HepG2 (cell line): ENCODE results near the gene KDM8. TPM values are rescaled to one million over a fixed set of nuclear protein-coding genes. Genes with fewer than 3 reads are reported as not detected.

ENCODE experiments used
- GABPB1 ChIP-seq: IDR thresholded peaks from 2 replicates; pipeline ENCODE4 v1.6.1; 2016; ENCODE audit warnings: mild to moderate bottlenecking, missing genetic modification reagents, moderate library complexity, missing compliant biosample characterization
- GRHL1 ChIP-seq: sonication (generic); formaldehyde crosslinking; conservative IDR thresholded peaks from 2 replicates; pipeline ENCODE4 v1.8.0; 2022; ENCODE audit warnings: missing genetic modification reagents
- HNF1A ChIP-seq, 2 experiments: sonication (generic) in 1 of 2; formaldehyde crosslinking in 1 of 2; IDR thresholded peaks; 2 replicates each; pipeline versions ENCODE4 v1.4.0 to v1.6.1; 2016 to 2020; ENCODE audit warnings: borderline replicate concordance in 1 of 2, low read depth in 1 of 2, mild to moderate bottlenecking in 1 of 2, missing genetic modification reagents in 1 of 2
- KDM3A ChIP-seq: IDR thresholded peaks from 2 replicates; pipeline ENCODE4 v1.6.1; 2018; ENCODE audit warnings: low read depth, missing compliant biosample characterization
- KDM5B ChIP-seq: sonication (generic); formaldehyde crosslinking; IDR thresholded peaks from 2 replicates; pipeline ENCODE4 v1.4.0; 2020; ENCODE audit warnings: missing genetic modification reagents, mild to moderate bottlenecking, borderline replicate concordance
- NFE2L2 ChIP-seq: fragments of 150-350 bp; IDR thresholded peaks from 2 replicates; pipeline ENCODE4 v1.6.1; 2014; ENCODE audit warnings: low read length
- NFYC ChIP-seq: IDR thresholded peaks from 2 replicates; pipeline ENCODE4 v1.6.1; 2016; ENCODE audit warnings: missing genetic modification reagents, missing compliant biosample characterization
- RARA ChIP-seq: IDR thresholded peaks from 2 replicates; pipeline ENCODE4 v1.6.1; 2016; ENCODE audit warnings: missing genetic modification reagents, missing compliant biosample characterization
- TMF1 ChIP-seq: sonication (generic); formaldehyde crosslinking; IDR thresholded peaks from 2 replicates; pipeline ENCODE4 v1.8.1; 2022; ENCODE audit warnings: low read depth, missing genetic modification reagents
- TRAFD1 ChIP-seq: sonication (generic); formaldehyde crosslinking; IDR thresholded peaks from 2 replicates; pipeline ENCODE4 v1.5.1; 2020; ENCODE audit warnings: missing genetic modification reagents, mild to moderate bottlenecking, borderline replicate concordance
- ZBTB10 ChIP-seq: sonication (generic); formaldehyde crosslinking; IDR thresholded peaks from 2 replicates; pipeline ENCODE4 v1.4.0; 2020; ENCODE audit warnings: missing genetic modification reagents, borderline replicate concordance
- ZNF543 ChIP-seq: sonication (generic); formaldehyde crosslinking; IDR thresholded peaks from 2 replicates; pipeline ENCODE4 v1.4.0; 2020; ENCODE audit warnings: mild to moderate bottlenecking, missing genetic modification reagents
- ZNF720 ChIP-seq: sonication (generic); formaldehyde crosslinking; IDR thresholded peaks from 2 replicates; pipeline ENCODE4 v1.4.0; 2020; ENCODE audit warnings: missing genetic modification reagents
- ZUFSP ChIP-seq: sonication (generic); formaldehyde crosslinking; IDR thresholded peaks from 2 replicates; pipeline ENCODE4 v1.9.0; 2021; ENCODE audit warnings: missing genetic modification reagents, mild to moderate bottlenecking, borderline replicate concordance
- polyA plus RNA-seq, 8 experiments: library from polyadenylated mRNA; depleted of rRNA in 3 of 8; stranded (reverse) in 7 of 8; unstranded in 1 of 8; fragments of >200 nt; fragmentation: Illumina TruSeq in 4 of 8; extraction: Trizol in 4 of 8; gene quantifications; 2 replicates each; pipeline versions ENCODE4 v1.2.1 to v1.2.3, GENCODE V29; 2011 to 2016; ENCODE audit warnings: low read depth in 4 of 8, missing spikeins in 1 of 8, mixed read lengths in 1 of 8; ENCODE audit not compliant: insufficient read depth in 1 of 8
- total RNA-seq, 5 experiments: library from RNA; depleted of rRNA; stranded (reverse); fragments of >200 nt; fragmentation: Illumina TruSeq; extraction: Trizol; gene quantifications; 2 replicates each; pipeline ENCODE4 v1.2.3, GENCODE V29; 2016; ENCODE audit warnings: low read depth in 1 of 5

Gene KDM8
- total and polyA plus RNA-seq, 2 of the 13 experiments (the other 11 are each of a cell fraction or from before 2014, with no cell fraction given) = 3.3 to 8.6 TPM

GRCh38 chr16:27269300-27270150, 66.2 kb downstream of the KDM8 start (continued):
- TF ChIP-seq ZBTB10 (CRISPR knock-in tag) = no peak
- peak; percentile 66 for TF ChIP-seq RARA (CRISPR knock-in tag)
- TF ChIP-seq TRAFD1 (CRISPR knock-in tag) = no peak
- no peak for TF ChIP-seq ZNF720 (CRISPR knock-in tag)
- no peak for TF ChIP-seq NFE2L2
- no peak; the same call in 1 of the 2 replicates for TF ChIP-seq GABPB1 (CRISPR knock-in tag)
- TF ChIP-seq TMF1 (CRISPR knock-in tag) = no peak
- no peak for TF ChIP-seq NFYC (CRISPR knock-in tag)
- peak; percentile 17; the same call in 1 of the 2 replicates for TF ChIP-seq HNF1A (IDR thresholded peaks at IDR 0.05; ENCODE audit: low read depth)
- peak; percentile 12; the same call in 1 of the 2 replicates for TF ChIP-seq HNF1A (CRISPR knock-in tag; IDR thresholded peaks at IDR 0.05; ENCODE audit: borderline replicate concordance)
- TF ChIP-seq ZUFSP (CRISPR knock-in tag) = no peak
- no peak for TF ChIP-seq KDM5B (CRISPR knock-in tag)
- no peak for TF ChIP-seq GRHL1 (CRISPR knock-in tag)
- TF ChIP-seq KDM3A (CRISPR knock-in tag) = peak; percentile 36; the same call in 1 of the 2 replicates
- TF ChIP-seq ZNF543 (CRISPR knock-in tag) = no peak
